Liver (tissue), 9 donors: ENCODE data around the gene PALLD. TPM values are rescaled to one million over a fixed set of nuclear protein-coding genes. Genes with fewer than 3 reads are reported as not detected.

Experiments used
- DNase-seq: peaks from one replicate; pipeline ENCODE4 v3.0.0-alpha.2; 2017; ENCODE audit warnings: low spot score
- H3K27ac ChIP-seq, 2 donors: one replicate each; pipeline ENCODE4 v1.7.0; 2013; ENCODE audit warnings: inconsistent platforms in 2 of 2, low read length in 2 of 2, control low read depth in 1 of 2, low read depth in 1 of 2, mild to moderate bottlenecking in 1 of 2
- H3K27me3 ChIP-seq, 4 donors: one replicate each; pipeline versions ENCODE4 v1.6.1 to v1.7.0; 2013; ENCODE audit warnings: low read length in 3 of 4, inconsistent platforms in 1 of 4, mild to moderate bottlenecking in 1 of 4, moderate library complexity in 1 of 4; ENCODE audit not compliant: control insufficient read depth in 4 of 4, insufficient read depth in 4 of 4
- H3K36me3 ChIP-seq, 4 donors: one replicate each; pipeline versions ENCODE4 v1.6.1 to v1.7.0; 2013; ENCODE audit warnings: low read length in 3 of 4, mild to moderate bottlenecking in 3 of 4, low read depth in 1 of 4, moderate library complexity in 1 of 4; ENCODE audit not compliant: control insufficient read depth in 4 of 4, insufficient read depth in 3 of 4
- H3K4me1 ChIP-seq, 4 donors: one replicate each; pipeline versions ENCODE4 v1.6.1 to v1.7.0; 2013; ENCODE audit warnings: low read length in 3 of 4, mild to moderate bottlenecking in 3 of 4, moderate library complexity in 1 of 4; ENCODE audit not compliant: control insufficient read depth in 4 of 4, insufficient read depth in 4 of 4
- H3K4me3 ChIP-seq, 3 donors: one replicate each; pipeline versions ENCODE4 v1.6.1 to v1.7.0; 2013; ENCODE audit warnings: low read length in 3 of 3, control low read depth in 1 of 3, low read depth in 1 of 3, mild to moderate bottlenecking in 1 of 3
- H3K9ac ChIP-seq, 2 donors: one replicate each; pipeline ENCODE4 v1.7.0; 2013; ENCODE audit warnings: low read length in 2 of 2, mild to moderate bottlenecking in 2 of 2, moderate library complexity in 2 of 2, control low read depth in 1 of 2, low read depth in 1 of 2
- H3K9me3 ChIP-seq, 4 donors: one replicate each; pipeline versions ENCODE4 v1.6.1 to v1.7.0; 2013; ENCODE audit warnings: low read length in 3 of 4; ENCODE audit not compliant: control insufficient read depth in 4 of 4
- ATF3 ChIP-seq: IDR thresholded peaks from 2 replicates; pipeline ENCODE4 v1.6.1; 2016; ENCODE audit warnings: antibody characterized with exemption
- CTCF ChIP-seq: fragments of 150-350 bp; IDR thresholded peaks from 2 replicates; pipeline ENCODE4 v1.5.1; 2017; ENCODE audit warnings: improper control_type of control experiment, low read depth, low read length; ENCODE audit not compliant: missing input control
- EGR1 ChIP-seq, 2 donors: IDR thresholded peaks; 2 replicates each; pipeline ENCODE4 v1.6.1; 2016 to 2018; ENCODE audit warnings: antibody characterized with exemption in 2 of 2, low read depth in 2 of 2
- FOXA1 ChIP-seq: IDR thresholded peaks from 2 replicates; pipeline ENCODE4 v1.6.1; 2016; ENCODE audit warnings: antibody characterized with exemption
- FOXA2 ChIP-seq: IDR thresholded peaks from 2 replicates; pipeline ENCODE4 v1.6.1; 2016; ENCODE audit warnings: antibody characterized with exemption
- GABPA ChIP-seq, 2 donors: IDR thresholded peaks in 1 of 2; conservative IDR thresholded peaks in 1 of 2; 2 replicates each; pipeline ENCODE4 v1.6.1; 2016; ENCODE audit warnings: antibody characterized with exemption in 2 of 2, mild to moderate bottlenecking in 1 of 2, moderate library complexity in 1 of 2
- HNF4A ChIP-seq, 2 donors: conservative IDR thresholded peaks; 2 replicates each; pipeline ENCODE4 v1.6.1; 2016; ENCODE audit warnings: antibody characterized with exemption in 2 of 2, mild to moderate bottlenecking in 2 of 2
- HNF4G ChIP-seq: IDR thresholded peaks from 2 replicates; pipeline ENCODE4 v1.6.1; 2016; ENCODE audit warnings: antibody characterized with exemption
- JUND ChIP-seq, 2 donors: IDR thresholded peaks; 2 replicates each; pipeline ENCODE4 v1.6.1; 2016; ENCODE audit warnings: antibody characterized with exemption in 2 of 2
- MAX ChIP-seq: IDR thresholded peaks from 2 replicates; pipeline ENCODE4 v1.6.1; 2016; ENCODE audit warnings: antibody characterized with exemption
- RAD21 ChIP-seq, 2 donors: IDR thresholded peaks; 2 replicates each; pipeline ENCODE4 v1.6.1; 2016; ENCODE audit warnings: antibody characterized with exemption in 2 of 2, mild to moderate bottlenecking in 2 of 2
- REST ChIP-seq: IDR thresholded peaks from 2 replicates; pipeline ENCODE4 v1.6.1; 2016; ENCODE audit warnings: antibody characterized with exemption, mild to moderate bottlenecking
- RXRA ChIP-seq, 2 donors: IDR thresholded peaks; 2 replicates each; pipeline ENCODE4 v1.6.1; 2017 to 2018; ENCODE audit warnings: antibody characterized with exemption in 2 of 2, mild to moderate bottlenecking in 1 of 2
- SP1 ChIP-seq: IDR thresholded peaks from 2 replicates; pipeline ENCODE4 v1.6.1; 2018; ENCODE audit warnings: antibody characterized with exemption, mild to moderate bottlenecking
- TAF1 ChIP-seq: conservative IDR thresholded peaks from 2 replicates; pipeline ENCODE4 v1.6.1; 2016; ENCODE audit warnings: antibody characterized with exemption, mild to moderate bottlenecking
- YY1 ChIP-seq: IDR thresholded peaks from 2 replicates; pipeline ENCODE4 v1.6.1; 2016; ENCODE audit warnings: antibody characterized with exemption, mild to moderate bottlenecking
- ZBTB33 ChIP-seq: IDR thresholded peaks from 2 replicates; pipeline ENCODE4 v1.6.1; 2016; ENCODE audit warnings: antibody characterized with exemption
- WGBS: extraction: QIAGEN DNeasy Blood & Tissue Kit; methylation state at CpG from one replicate; pipeline ENCODE4 v1.1.7; 2013; 5-methylcytosine and 5-hydroxymethylcytosine counted together
- polyA plus RNA-seq, 2 donors: library from polyadenylated mRNA; stranded (reverse) in 1 of 2; unstranded in 1 of 2; fragments of 200-250 nt in 1 of 2; fragments of >200 nt in 1 of 2; fragmentation: Nextera tagmentation in 1 of 2; extraction: Ambion mirVana in 1 of 2; gene quantifications; one replicate each; pipeline versions ENCODE4 v1.2.1 to v1.2.3, GENCODE V29; 2013 to 2015
- total RNA-seq, 2 donors: library from RNA; depleted of rRNA; stranded (reverse); fragments of >200 nt; gene quantifications; one replicate each; pipeline ENCODE4 v1.2.3, GENCODE V29; 2014
- donor health status: healthy.
- donor health status: healthy.
- donor health status: healthy.
- donor health status: healthy.
- donor health status: healthy.

The PALLD gene
- total and polyA plus RNA-seq, 4 donors = 9.0 to 26.3 (median 14.7) TPM

GRCh38 chr4:168739886-168740285, 243.0 kb downstream of the PALLD start:
- DNase-seq = no peak
- H3K4me1 ChIP-seq = no peaks in the 10 kb centered on the region
- H3K9ac ChIP-seq = no peak overlapping the region
- H3K27me3 ChIP-seq = no peaks in the 10 kb centered on the region
- no peaks in the 10 kb centered on the region for H3K9me3 ChIP-seq
- no peak overlapping the region for H3K27ac ChIP-seq
- H3K4me3 ChIP-seq = no peak overlapping the region
- no peaks in the 10 kb centered on the region for H3K36me3 ChIP-seq
- TF ChIP-seq ATF3 = no peak
- no peak for TF ChIP-seq SP1
- no peak for TF ChIP-seq YY1
- no peak for TF ChIP-seq GABPA (IDR thresholded peaks at IDR 0.05 in 1 of 2, conservative IDR thresholded peaks at IDR 0.05 in 1 of 2)
- no peak for TF ChIP-seq FOXA2
- no peak for TF ChIP-seq JUND (IDR thresholded peaks at IDR 0.05)
- no peak for TF ChIP-seq TAF1
- no peak for TF ChIP-seq CTCF
- TF ChIP-seq REST = no peak
- TF ChIP-seq FOXA1 = no peak
- TF ChIP-seq HNF4A (conservative IDR thresholded peaks at IDR 0.05) = no peak
- no peak for TF ChIP-seq RAD21 (IDR thresholded peaks at IDR 0.05)
- TF ChIP-seq ZBTB33 = no peak
- TF ChIP-seq EGR1 (IDR thresholded peaks at IDR 0.05; ENCODE audit: low read depth in 2 of 2) = no peak
- 55% methylated on average over 2 of the region's 2 CpGs for WGBS

GRCh38 chr4:168740691-168741090, 243.8 kb downstream of the PALLD start:
- H3K4me1 ChIP-seq = no peaks in the 10 kb centered on the region
- no peak overlapping the region for H3K4me3 ChIP-seq
- no peak overlapping the region for H3K9ac ChIP-seq
- no peak for DNase-seq
- TF ChIP-seq HNF4A (conservative IDR thresholded peaks at IDR 0.05) (no peak), MAX (no peak), RAD21 (IDR thresholded peaks at IDR 0.05) (no peak), YY1 (no peak), EGR1 (IDR thresholded peaks at IDR 0.05; ENCODE audit: low read depth in 2 of 2) (no peak), REST (no peak), GABPA (IDR thresholded peaks at IDR 0.05 in 1 of 2, conservative IDR thresholded peaks at IDR 0.05 in 1 of 2) (no peak), SP1 (no peak), CTCF (no peak), HNF4G (no peak), RXRA (IDR thresholded peaks at IDR 0.05) (no peak), ATF3 (no peak), FOXA1 (no peak)
- 88% methylated on average over 3 of the region's 3 CpGs for WGBS
- no peaks in the 10 kb centered on the region for H3K9me3 ChIP-seq
- no peaks in the 10 kb centered on the region for H3K27me3 ChIP-seq
- no peaks in the 10 kb centered on the region for H3K36me3 ChIP-seq
- H3K27ac ChIP-seq = no peak overlapping the region
